Type B pancreatic cell (in vitro differentiated cells): Measurements from ENCODE around the gene CCDC97. TPM values are rescaled to one million over a fixed set of nuclear protein-coding genes. Genes with fewer than 3 reads are reported as not detected.
A peak's percentile ranks its signal among the peaks of the same experiment; 100 is the strongest.
"Not testable (repeated sequence)": the region's sequence is repeated elsewhere in the genome, so short reads cannot be mapped to it uniquely, and the experiment has no call there.

Experiments used
- DNase-seq: peaks from one replicate; pipeline ENCODE4 v3.0.0; 2021; ENCODE audit warnings: mixed read lengths; ENCODE audit not compliant: unreplicated experiment; ENCODE audit errors: extremely low spot score
- H3K27ac Mint-ChIP-seq: 2 replicates; pipeline ENCODE4 v1.8.0; 2021; ENCODE audit warnings: mild to moderate bottlenecking, mixed read lengths
- H3K27me3 Mint-ChIP-seq: 2 replicates; pipeline ENCODE4 v1.8.0; 2021; ENCODE audit warnings: mixed read lengths
- H3K36me3 Mint-ChIP-seq: 2 replicates; pipeline ENCODE4 v1.8.0; 2021; ENCODE audit warnings: mixed read lengths
- H3K4me1 Mint-ChIP-seq: one replicate; pipeline ENCODE4 v1.8.0; 2021; ENCODE audit warnings: mixed read lengths; ENCODE audit not compliant: unreplicated experiment
- H3K4me3 Mint-ChIP-seq: 2 replicates; pipeline ENCODE4 v1.8.0; 2021; ENCODE audit warnings: mild to moderate bottlenecking, mixed read lengths
- H3K9me3 Mint-ChIP-seq: 2 replicates; pipeline ENCODE4 v1.8.0; 2021; ENCODE audit warnings: mixed read lengths
- total RNA-seq: library from RNA; stranded (reverse); gene quantifications from 2 replicates; pipeline ENCODE4 v1.2.1, GENCODE V29; 2021; ENCODE audit warnings: low replicate concordance
- TF ChIP-seq, protein P1 (sequence below): fragments of 200-600 bp; sonication (generic); conservative IDR thresholded peaks from 2 replicates; pipeline ENCODE4 v1.5.0; 2021; ENCODE audit warnings: antibody characterized with exemption, mild to moderate bottlenecking

Gene CCDC97
- total RNA-seq, 1 donor from 2014 or later: 42.6 TPM

DNA sequence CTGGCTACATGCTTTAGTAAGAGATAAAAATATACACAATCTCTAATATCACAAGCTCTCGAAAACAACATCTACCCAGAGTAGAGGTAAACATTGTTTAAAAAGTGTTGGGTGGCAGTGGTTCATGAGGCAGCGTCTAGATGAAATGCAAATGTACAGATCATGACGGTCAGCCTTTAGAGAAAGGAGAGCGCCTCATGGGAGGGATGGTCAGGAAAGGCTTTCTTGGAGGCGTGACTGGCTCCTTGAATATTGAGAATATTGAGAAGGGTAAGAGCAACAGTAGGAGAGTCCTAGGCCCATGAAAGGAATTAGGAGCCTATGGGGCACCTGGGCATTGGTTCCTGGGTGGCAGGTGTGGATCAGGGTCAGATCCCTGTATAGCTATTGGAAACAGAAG is 35.2 kb upstream of the CCDC97 start:
- no peak overlapping the region for H3K4me3 Mint-ChIP-seq
- TF ChIP-seq, protein P1, sequence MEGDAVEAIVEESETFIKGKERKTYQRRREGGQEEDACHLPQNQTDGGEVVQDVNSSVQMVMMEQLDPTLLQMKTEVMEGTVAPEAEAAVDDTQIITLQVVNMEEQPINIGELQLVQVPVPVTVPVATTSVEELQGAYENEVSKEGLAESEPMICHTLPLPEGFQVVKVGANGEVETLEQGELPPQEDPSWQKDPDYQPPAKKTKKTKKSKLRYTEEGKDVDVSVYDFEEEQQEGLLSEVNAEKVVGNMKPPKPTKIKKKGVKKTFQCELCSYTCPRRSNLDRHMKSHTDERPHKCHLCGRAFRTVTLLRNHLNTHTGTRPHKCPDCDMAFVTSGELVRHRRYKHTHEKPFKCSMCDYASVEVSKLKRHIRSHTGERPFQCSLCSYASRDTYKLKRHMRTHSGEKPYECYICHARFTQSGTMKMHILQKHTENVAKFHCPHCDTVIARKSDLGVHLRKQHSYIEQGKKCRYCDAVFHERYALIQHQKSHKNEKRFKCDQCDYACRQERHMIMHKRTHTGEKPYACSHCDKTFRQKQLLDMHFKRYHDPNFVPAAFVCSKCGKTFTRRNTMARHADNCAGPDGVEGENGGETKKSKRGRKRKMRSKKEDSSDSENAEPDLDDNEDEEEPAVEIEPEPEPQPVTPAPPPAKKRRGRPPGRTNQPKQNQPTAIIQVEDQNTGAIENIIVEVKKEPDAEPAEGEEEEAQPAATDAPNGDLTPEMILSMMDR: no peak
- peaks cover 48% of the 10 kb centered on the region for H3K36me3 Mint-ChIP-seq
- H3K4me1 Mint-ChIP-seq: no peaks in the 10 kb centered on the region
- H3K9me3 Mint-ChIP-seq: no peaks in the 10 kb centered on the region
- no peak overlapping the region for H3K27ac Mint-ChIP-seq
- no peak for DNase-seq
- H3K27me3 Mint-ChIP-seq: no peaks in the 10 kb centered on the region

DNA sequence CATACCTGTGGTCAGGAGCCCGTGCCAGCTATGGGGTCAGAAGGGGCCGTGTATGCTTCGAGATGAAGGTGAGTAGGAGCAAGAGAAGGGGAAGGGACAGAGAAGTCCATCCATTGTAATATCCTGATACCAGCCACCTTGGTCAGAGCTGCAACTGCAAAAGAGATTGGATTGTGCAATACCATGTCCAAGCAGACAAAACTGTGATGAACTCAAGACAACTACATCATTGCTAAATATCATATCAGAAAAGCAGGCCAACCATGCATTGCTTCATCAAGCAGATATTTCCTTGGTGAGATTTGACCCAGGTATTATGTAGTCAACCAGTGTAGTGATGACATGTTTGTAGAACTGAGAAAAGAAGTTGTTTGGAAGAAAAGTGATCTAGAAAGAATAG is 33.7 kb upstream of the CCDC97 start:
- H3K36me3 Mint-ChIP-seq: peaks cover 57% of the 10 kb centered on the region
- TF ChIP-seq, protein P1: no peak
- no peaks in the 10 kb centered on the region for H3K27me3 Mint-ChIP-seq
- DNase-seq: no peak
- H3K27ac Mint-ChIP-seq: no peak overlapping the region
- no peaks in the 10 kb centered on the region for H3K4me1 Mint-ChIP-seq
- no peaks in the 10 kb centered on the region for H3K9me3 Mint-ChIP-seq
- H3K4me3 Mint-ChIP-seq: no peak overlapping the region

GRCh38 chr19:41278478-41278877 is 31.5 kb upstream of the CCDC97 start:
- H3K4me3 Mint-ChIP-seq: no peak overlapping the region
- no peaks in the 10 kb centered on the region for H3K9me3 Mint-ChIP-seq
- no peak for DNase-seq
- no peak overlapping the region for H3K27ac Mint-ChIP-seq
- H3K27me3 Mint-ChIP-seq: no peaks in the 10 kb centered on the region
- H3K36me3 Mint-ChIP-seq: peaks cover 45% of the 10 kb centered on the region
- H3K4me1 Mint-ChIP-seq: no peaks in the 10 kb centered on the region
- TF ChIP-seq, protein P1: no peak

DNA sequence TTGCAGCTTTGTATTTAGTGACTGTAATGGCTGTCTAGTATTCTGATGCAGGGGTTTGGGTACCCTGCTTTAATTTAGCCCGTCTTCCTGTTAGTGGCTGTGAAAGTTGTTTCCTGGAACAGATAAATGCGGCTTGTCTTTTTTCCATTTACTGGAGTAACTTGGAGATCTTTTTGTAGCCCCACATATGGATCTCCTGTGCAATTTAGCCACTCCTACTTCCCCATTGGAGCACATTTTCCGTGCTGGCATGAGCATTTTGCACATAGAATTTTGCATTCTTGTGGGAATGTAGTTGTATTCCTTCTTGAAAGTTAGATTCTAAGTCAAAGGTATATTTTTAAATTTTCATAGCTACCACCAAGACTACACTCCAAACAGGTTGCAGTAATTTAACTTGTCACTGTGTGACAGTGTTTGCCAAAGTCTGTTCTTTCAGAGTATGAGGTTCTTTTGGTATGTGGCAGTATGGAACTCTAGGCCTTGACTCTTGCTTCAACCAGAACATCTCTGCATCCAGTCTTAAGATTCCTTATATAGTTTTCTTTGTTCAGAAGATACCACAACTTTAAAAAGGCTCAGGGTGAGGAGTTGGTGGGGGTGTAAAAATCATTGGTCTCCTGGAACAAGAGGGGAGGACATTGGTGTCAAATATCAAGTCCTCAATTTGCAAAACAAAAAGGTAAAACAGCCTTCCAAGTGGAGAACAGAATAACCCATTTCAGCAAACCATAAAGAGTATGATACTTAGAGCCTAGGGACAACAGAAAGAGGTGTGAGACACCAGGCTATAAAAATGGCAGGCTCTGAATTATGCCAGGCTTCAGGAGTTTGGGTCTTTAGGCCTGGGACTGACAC is 21.1 kb upstream of the CCDC97 start:
- TF ChIP-seq, protein P1: no peak
- H3K9me3 Mint-ChIP-seq: no peaks in the 10 kb centered on the region

DNA sequence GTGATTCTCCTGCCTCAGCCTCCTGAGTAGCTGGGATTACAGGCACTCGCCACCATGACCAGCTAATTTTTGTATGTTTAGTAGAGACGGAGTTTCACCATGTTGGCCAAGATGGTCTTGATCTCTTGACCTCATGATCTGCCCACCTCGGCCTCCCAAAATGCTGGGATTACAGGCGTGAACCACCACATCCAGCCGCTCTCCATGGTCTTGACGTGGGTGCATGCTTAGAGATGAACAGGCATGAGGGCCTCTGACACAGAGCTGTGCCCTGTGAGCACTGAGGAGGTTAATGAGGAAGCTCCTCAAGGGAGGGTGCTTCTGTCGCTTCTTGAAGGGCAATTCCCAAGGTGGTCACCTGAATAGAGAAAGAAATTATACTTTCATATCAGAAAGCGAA is 20.2 kb upstream of the CCDC97 start:
- not testable (repeated sequence) for H3K27me3 Mint-ChIP-seq, H3K4me3 Mint-ChIP-seq, H3K27ac Mint-ChIP-seq, DNase-seq, H3K9me3 Mint-ChIP-seq, H3K4me1 Mint-ChIP-seq
- H3K36me3 Mint-ChIP-seq: peaks cover 23% of the 10 kb centered on the region

More for the DNA sequence above, 21.1 kb upstream of the CCDC97 start:
- H3K4me1 Mint-ChIP-seq: no peaks in the 10 kb centered on the region
- no peak overlapping the region for H3K4me3 Mint-ChIP-seq
- no peak for DNase-seq
- H3K36me3 Mint-ChIP-seq: peaks cover 19% of the 10 kb centered on the region
- H3K27ac Mint-ChIP-seq: no peak overlapping the region
- no peaks in the 10 kb centered on the region for H3K27me3 Mint-ChIP-seq

GRCh38 chr19:41294393-41294792 is 15.6 kb upstream of the CCDC97 start:
- H3K4me3 Mint-ChIP-seq: no peak overlapping the region
- H3K4me1 Mint-ChIP-seq: peaks cover 6% of the 10 kb centered on the region
- no peaks in the 10 kb centered on the region for H3K9me3 Mint-ChIP-seq
- H3K36me3 Mint-ChIP-seq: peaks cover 28% of the 10 kb centered on the region
- TF ChIP-seq, protein P1: no peak
- DNase-seq: no peak
- H3K27me3 Mint-ChIP-seq: no peaks in the 10 kb centered on the region
- peak overlapping the region; percentile 16 for H3K27ac Mint-ChIP-seq
